Natural killer cell (primary cell): Measurements from ENCODE around the gene ZFR. TPM values are rescaled to one million over a fixed set of nuclear protein-coding genes. Genes with fewer than 3 reads are reported as not detected.
"Not testable (repeated sequence)": the region's sequence is repeated elsewhere in the genome, so short reads cannot be mapped to it uniquely, and the experiment has no call there.

Source experiments
- ATAC-seq, 3 donors: fragments of 150-1000 bp in 2 of 3; fragments of 200-7000 bp in 1 of 3; cut with Tn5 transposase; 1 replicate in 1 of 3; 2 replicates in 2 of 3; pipeline ENCODE4 v1.10.0; 2021; ENCODE audit warnings: mild to moderate bottlenecking in 2 of 3, moderate library complexity in 2 of 3
- DNase-seq, 2 donors: peaks; one replicate each; pipeline versions ENCODE4 v3.0.0 to v3.0.0-alpha.2; 2013 to 2021; ENCODE audit warnings: mixed read lengths in 1 of 2
- H3K27ac ChIP-seq: one replicate; pipeline ENCODE4 v1.5.1; 2013; ENCODE audit warnings: mild to moderate bottlenecking, low read length
- H3K27me3 ChIP-seq: one replicate; pipeline ENCODE4 v1.6.1; 2013; ENCODE audit warnings: low read length; ENCODE audit not compliant: control insufficient read depth, insufficient read depth
- H3K36me3 ChIP-seq: one replicate; pipeline ENCODE4 v1.6.1; 2013; ENCODE audit warnings: low read length; ENCODE audit not compliant: control insufficient read depth, insufficient read depth
- H3K4me1 ChIP-seq: one replicate; pipeline ENCODE4 v1.6.1; 2013; ENCODE audit warnings: low read length; ENCODE audit not compliant: control insufficient read depth, insufficient read depth
- H3K4me3 ChIP-seq: one replicate; pipeline ENCODE4 v1.5.1; 2013; ENCODE audit warnings: low read length
- H3K9me3 ChIP-seq: one replicate; pipeline ENCODE4 v1.6.1; 2013; ENCODE audit warnings: low read length; ENCODE audit not compliant: control insufficient read depth, insufficient read depth
- H3K27ac Mint-ChIP-seq, 2 donors: one replicate each; pipeline ENCODE4 v1.8.0; 2022; ENCODE audit warnings: mild to moderate bottlenecking in 2 of 2, mixed read lengths in 2 of 2, moderate library complexity in 1 of 2
- H3K27me3 Mint-ChIP-seq, 2 donors: one replicate each; pipeline ENCODE4 v1.8.0; 2022; ENCODE audit warnings: low read depth in 2 of 2, mixed read lengths in 2 of 2
- H3K36me3 Mint-ChIP-seq: one replicate; pipeline ENCODE4 v1.8.0; 2022; ENCODE audit warnings: mixed read lengths
- H3K4me1 Mint-ChIP-seq, 2 donors: one replicate each; pipeline ENCODE4 v1.8.0; 2022; ENCODE audit warnings: mixed read lengths in 2 of 2
- H3K4me3 Mint-ChIP-seq: one replicate; pipeline ENCODE4 v1.8.0; 2022; ENCODE audit warnings: mild to moderate bottlenecking, moderate library complexity, mixed read lengths
- H3K9me3 Mint-ChIP-seq, 2 donors: one replicate each; pipeline ENCODE4 v1.8.0; 2022; ENCODE audit warnings: mixed read lengths in 2 of 2
- WGBS: methylation state at CpG from one replicate; pipeline ENCODE4 v1.1.7; 2013; ENCODE audit warnings: missing lambda C conversion rate; ENCODE audit not compliant: insufficient coverage; 5-methylcytosine and 5-hydroxymethylcytosine counted together
- intact Hi-C: fragments of 100-400 bp; cut with micrococcal nuclease; formaldehyde crosslinking; loops from one replicate; pipeline ENCODE4 v1.14.2; 2022
- total RNA-seq, 4 donors: library from RNA; stranded (reverse); fragments of 120-200 nt in 1 of 4; gene quantifications; one replicate each; pipeline versions ENCODE4 v1.2.3 to v1.2.4, GENCODE V29; 2013 to 2022
- TF ChIP-seq, protein P1 (sequence below): fragments of 200-600 bp; IDR thresholded peaks from one replicate; pipeline ENCODE4 v1.8.0; 2022; ENCODE audit warnings: antibody characterized with exemption

The ZFR gene
- total RNA-seq, 3 donors from 2014 or later (not counting 1 experiment from before 2014, with no cell fraction given): 62.7 to 70.8 (median 62.7) TPM

GRCh38 chr5:32323741-32324140 lies 120.8 kb downstream of the ZFR start:
- intact Hi-C loops: no loop called here
- ATAC-seq (no peak), DNase-seq (no peak)
- Mint-ChIP-seq H3K36me3 (peaks cover 7% of the 10 kb centered on the region), H3K9me3 (peaks cover 4 to 5% of the 10 kb centered on the region in 2 donors), H3K27me3 (no peaks in the 10 kb centered on the region), H3K27ac (no peak overlapping the region), H3K4me1 (no peaks in the 10 kb centered on the region), H3K4me3 (no peak overlapping the region)
- H3K27ac ChIP-seq: no peak overlapping the region
- H3K4me1 ChIP-seq: no peaks in the 10 kb centered on the region
- WGBS: 85% methylated on average over 7 of the region's 8 CpGs
- TF ChIP-seq, protein P1, sequence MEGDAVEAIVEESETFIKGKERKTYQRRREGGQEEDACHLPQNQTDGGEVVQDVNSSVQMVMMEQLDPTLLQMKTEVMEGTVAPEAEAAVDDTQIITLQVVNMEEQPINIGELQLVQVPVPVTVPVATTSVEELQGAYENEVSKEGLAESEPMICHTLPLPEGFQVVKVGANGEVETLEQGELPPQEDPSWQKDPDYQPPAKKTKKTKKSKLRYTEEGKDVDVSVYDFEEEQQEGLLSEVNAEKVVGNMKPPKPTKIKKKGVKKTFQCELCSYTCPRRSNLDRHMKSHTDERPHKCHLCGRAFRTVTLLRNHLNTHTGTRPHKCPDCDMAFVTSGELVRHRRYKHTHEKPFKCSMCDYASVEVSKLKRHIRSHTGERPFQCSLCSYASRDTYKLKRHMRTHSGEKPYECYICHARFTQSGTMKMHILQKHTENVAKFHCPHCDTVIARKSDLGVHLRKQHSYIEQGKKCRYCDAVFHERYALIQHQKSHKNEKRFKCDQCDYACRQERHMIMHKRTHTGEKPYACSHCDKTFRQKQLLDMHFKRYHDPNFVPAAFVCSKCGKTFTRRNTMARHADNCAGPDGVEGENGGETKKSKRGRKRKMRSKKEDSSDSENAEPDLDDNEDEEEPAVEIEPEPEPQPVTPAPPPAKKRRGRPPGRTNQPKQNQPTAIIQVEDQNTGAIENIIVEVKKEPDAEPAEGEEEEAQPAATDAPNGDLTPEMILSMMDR: no peak
- H3K36me3 ChIP-seq: no peaks in the 10 kb centered on the region
- no peak overlapping the region for H3K4me3 ChIP-seq
- peaks cover 22% of the 10 kb centered on the region for H3K9me3 ChIP-seq
- no peaks in the 10 kb centered on the region for H3K27me3 ChIP-seq

DNA sequence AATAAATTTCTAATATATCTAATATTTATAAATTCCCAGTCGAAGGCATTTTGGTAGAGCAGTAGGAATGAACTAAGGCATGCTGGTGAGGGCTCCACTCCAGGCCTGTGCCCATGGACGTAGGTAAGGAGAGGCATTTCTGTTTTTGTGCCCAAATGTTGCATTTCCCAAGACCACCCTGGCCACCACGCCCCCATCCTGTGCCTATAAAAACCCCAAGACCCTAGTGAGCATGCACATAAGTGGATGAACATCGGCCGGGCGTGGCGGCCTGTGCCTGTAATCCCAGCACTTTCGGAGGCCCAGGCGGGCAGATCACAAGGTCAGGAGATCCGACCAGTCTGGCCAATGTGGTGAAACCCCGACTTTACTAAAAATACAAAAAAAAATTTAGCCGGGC lies 121.7 kb downstream of the ZFR start:
- Histone ChIP-seq H3K4me3 (no peak overlapping the region), H3K27me3 (no peaks in the 10 kb centered on the region), H3K9me3 (peaks cover 22% of the 10 kb centered on the region), H3K27ac (no peak overlapping the region), H3K4me1 (no peaks in the 10 kb centered on the region), H3K36me3 (no peaks in the 10 kb centered on the region)
- no peak for ATAC-seq
- Mint-ChIP-seq H3K4me1 (no peaks in the 10 kb centered on the region), H3K36me3 (peaks cover 7% of the 10 kb centered on the region), H3K9me3 (peaks cover 4 to 5% of the 10 kb centered on the region in 2 donors), H3K27me3 (no peaks in the 10 kb centered on the region), H3K4me3 (no peak overlapping the region), H3K27ac (no peak overlapping the region)
- no peak for DNase-seq
- intact Hi-C loops: no loop called here
- TF ChIP-seq, protein P1: no peak
- WGBS: 95% methylated on average over 12 of the region's 12 CpGs

DNA sequence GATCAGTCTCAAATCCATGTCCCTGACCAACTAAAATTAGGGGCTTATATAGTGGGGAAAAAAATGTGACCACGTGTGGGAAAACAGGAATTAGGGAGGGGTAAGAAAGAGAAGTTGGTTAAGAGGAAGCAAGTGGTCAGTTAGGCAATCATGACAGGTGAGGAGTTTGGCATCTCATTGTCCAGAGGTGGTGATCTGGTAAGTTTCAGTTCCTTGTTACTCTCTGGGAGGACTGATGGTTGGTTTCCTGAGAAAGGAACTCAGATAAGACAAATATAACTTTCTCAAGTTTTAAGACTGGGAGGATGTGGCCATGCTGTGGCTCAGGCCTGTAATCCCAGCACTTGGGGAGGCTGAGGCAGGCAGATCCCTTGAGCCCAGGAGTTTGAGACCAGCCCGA lies 122.8 kb downstream of the ZFR start:
- H3K27ac Mint-ChIP-seq, DNase-seq, H3K27me3 Mint-ChIP-seq, intact Hi-C loops, ATAC-seq, H3K4me1 ChIP-seq, H3K4me1 Mint-ChIP-seq, H3K4me3 Mint-ChIP-seq, H3K36me3 ChIP-seq, H3K27ac ChIP-seq, H3K9me3 Mint-ChIP-seq, H3K4me3 ChIP-seq, H3K36me3 Mint-ChIP-seq, H3K27me3 ChIP-seq: not testable (repeated sequence)
- H3K9me3 ChIP-seq: peaks cover 22% of the 10 kb centered on the region
- 88% methylated on average over 2 of the region's 2 CpGs for WGBS

GRCh38 chr5:32320576-32320975 lies 124.0 kb downstream of the ZFR start:
- intact Hi-C loops: no loop called here
- Histone ChIP-seq H3K4me3 (no peak overlapping the region), H3K36me3 (no peaks in the 10 kb centered on the region), H3K27ac (no peak overlapping the region), H3K27me3 (no peaks in the 10 kb centered on the region), H3K9me3 (peaks cover 22% of the 10 kb centered on the region), H3K4me1 (no peaks in the 10 kb centered on the region)
- H3K4me1 Mint-ChIP-seq: no peaks in the 10 kb centered on the region
- H3K9me3 Mint-ChIP-seq: peaks cover 4 to 5% of the 10 kb centered on the region in 2 donors
- no peaks in the 10 kb centered on the region for H3K27me3 Mint-ChIP-seq
- no peak overlapping the region for H3K27ac Mint-ChIP-seq
- H3K4me3 Mint-ChIP-seq: no peak overlapping the region
- no peak for DNase-seq
- ATAC-seq: no peak
- 93% methylated on average over 10 of the region's 10 CpGs for WGBS
- peaks cover 7% of the 10 kb centered on the region for H3K36me3 Mint-ChIP-seq
- TF ChIP-seq, protein P1: no peak
